GM18499 (cell line): Measurements from ENCODE around the gene COASY.

Experiments used
- ATAC-seq: cut with Tn5 transposase; IDR thresholded peaks from one replicate; pipeline ENCODE4 v1.9.1; 2021; ENCODE audit warnings: moderate number of reproducible peaks; ENCODE audit not compliant: insufficient read depth, unreplicated experiment

COASY gene

DNA sequence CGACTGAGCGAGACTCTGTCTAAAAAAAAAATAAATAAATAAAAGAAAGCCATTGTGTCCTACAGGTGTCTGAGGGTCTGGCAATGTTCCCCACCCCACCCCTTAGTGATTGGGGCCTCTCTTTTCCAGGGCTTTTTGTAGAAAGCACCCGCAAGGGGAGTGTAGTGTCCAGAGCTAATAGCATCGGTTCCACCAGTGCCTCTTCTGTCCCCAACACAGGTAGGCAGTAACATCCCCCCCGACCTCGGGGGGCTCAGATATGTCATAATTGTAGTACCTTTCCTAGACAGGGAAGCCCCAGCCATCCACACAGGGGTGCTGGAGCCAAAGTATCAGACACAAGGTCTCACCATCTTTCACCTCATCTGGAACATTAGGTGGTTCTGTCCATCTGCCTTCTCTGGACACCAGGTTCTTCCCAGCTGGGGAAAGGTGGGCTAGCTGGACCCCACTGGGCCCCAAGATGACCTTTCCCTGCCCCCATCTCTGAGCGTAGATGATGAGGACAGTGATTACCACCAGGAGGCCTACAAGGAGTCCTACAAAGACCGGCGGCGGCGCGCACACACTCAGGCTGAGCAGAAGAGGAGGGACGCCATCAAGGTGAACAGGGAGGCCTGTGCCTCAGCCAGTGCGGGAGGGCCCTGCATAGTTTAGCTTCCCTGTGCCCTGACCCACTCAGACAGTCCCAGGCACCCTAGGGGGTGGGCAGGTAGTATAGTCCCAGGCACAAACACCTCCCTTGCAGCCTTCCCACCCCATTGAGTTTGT lies 6.6 kb downstream of the COASY start:
- ATAC-seq: no peak

DNA sequence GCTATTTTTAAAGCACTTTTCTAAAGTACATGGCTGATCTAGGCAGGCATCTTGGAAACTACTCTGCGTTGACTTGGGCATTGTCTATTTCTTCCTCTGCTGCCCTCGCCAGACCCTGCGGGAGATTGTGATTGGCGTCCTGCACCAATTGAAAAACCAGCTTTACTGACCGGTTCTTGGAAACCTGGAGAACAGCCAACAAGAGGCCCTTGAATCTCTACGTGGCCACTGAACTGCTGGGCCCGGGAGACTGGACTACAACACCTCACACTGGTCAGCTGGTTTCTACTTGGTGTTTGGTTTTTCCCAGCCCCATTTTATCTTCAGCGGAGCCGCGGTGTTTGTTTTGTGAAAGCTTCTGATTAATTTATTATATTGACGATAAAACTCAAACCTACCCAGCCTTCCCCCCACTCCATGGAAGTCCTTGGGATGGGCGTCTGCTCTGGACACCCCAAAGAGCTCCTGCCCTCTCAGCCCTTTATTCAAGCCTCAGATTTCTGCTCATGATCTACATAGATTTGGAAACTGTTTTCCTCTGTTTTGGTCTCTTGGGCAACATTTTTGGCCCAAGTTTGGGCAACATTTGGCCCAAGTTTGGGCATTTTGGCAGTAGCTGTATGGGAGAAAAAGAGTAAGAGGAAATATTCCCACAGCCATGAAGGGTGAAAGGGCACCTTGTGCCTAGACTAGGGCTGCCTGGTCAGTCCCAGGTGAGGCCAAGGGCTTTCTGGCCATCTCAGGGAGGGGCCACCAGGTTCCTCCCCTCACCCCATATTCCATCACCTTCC lies 9.7 kb downstream of the COASY start:
- no peak for ATAC-seq

DNA sequence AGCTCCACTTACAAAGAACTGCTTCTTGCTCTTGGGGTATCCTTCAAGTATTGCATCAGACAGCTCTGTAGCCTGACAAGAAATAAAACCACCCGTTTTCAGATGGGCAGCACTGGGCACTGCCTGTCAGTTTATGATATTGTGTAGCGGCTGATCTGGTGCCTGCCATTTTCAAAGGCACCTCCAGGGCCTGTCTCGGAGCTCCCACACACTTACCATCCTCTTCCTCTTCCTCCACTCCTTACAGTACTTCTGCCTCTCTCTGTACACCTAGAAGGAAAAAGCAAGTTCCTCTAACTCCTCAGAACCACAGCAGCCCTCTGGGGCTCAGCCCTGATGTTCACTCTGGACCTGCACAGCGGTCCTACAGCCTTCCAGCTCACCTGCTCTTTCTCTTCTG lies 11.1 kb downstream of the COASY start:
- ATAC-seq: no peak

DNA sequence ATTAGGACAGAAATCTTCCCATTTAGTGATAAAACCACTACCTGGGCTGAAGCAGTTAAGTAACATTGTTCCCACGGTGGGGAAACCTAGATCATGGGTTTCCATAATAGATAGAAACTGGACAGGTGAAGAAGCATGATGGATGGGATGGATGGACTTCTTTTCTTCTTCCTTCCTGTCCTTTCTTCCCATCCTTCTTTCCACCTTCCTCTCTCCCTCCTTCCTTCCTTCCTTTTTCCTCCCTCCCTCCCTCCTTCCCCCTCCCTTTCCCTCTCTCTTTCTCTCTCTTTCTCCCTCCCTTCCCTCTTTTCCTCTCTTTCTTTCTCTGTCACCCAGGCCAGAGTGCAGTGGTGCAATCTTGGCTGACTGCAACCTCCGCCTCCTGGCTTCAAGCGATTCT lies 12.5 kb downstream of the COASY start:
- no peak for ATAC-seq

DNA sequence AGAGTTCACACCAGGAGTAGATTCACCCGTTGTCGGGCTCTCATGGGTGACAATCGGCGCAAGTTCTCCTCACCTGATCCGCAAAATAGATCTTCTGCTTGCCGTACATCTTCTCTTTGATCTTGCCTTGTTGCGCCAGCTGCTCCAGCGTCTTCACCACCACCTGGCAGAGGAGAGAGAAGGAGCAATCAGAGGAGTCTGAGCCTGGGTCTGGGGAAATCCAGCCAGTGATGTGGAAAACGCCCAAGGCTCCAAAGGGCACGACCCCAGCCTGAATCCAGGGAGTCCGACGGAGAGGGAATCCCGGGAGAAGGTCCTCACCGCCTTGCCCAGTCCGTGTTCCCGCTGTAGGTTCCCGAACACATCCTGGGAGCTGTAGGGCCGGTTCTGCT lies 15.2 kb downstream of the COASY start:
- no peak for ATAC-seq

DNA sequence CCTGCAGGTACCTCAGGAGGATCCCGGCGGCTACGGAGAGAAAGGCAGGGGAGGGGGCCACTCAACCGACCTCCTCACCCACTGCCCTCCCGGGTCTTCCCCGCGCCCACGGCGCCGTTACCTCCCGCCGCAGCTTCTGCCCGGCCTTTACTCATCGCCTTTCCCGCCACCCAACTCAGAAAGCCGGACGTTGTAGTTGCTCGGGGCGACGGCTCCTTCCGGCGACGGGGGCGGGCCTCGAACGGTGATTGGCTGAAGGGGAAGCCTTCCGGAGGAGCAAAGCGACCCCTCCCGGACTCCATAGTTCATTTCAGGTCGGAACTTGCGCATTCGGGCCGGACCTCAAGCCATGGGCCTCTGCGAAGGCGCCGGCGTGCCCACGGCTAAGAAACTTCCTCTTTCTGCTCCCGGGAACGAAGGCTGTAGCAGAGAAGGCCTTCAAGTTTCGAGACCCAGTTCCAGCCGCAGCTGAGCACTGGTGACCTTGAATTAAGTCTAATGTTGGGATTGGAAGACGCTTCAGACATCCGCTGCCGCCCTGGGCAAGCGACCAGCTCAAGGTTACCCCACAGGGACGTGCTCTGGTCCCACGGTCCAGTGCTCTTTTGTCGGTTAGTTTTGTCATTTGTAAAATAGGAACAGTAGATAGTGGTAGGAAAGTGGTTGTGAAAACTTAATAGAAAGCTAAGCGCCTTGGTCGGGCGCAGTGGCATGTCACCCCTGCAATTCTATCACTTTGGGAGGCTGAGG lies 15.8 kb downstream of the COASY start, which contains the start of gene PSMC3IP:
PSMC3IP (minus strand) TSS at position 198 of the 750 bp plus-strand sequence; CDS start at position 155, 43 bp downstream.
- peak; percentile 45 for ATAC-seq

DNA sequence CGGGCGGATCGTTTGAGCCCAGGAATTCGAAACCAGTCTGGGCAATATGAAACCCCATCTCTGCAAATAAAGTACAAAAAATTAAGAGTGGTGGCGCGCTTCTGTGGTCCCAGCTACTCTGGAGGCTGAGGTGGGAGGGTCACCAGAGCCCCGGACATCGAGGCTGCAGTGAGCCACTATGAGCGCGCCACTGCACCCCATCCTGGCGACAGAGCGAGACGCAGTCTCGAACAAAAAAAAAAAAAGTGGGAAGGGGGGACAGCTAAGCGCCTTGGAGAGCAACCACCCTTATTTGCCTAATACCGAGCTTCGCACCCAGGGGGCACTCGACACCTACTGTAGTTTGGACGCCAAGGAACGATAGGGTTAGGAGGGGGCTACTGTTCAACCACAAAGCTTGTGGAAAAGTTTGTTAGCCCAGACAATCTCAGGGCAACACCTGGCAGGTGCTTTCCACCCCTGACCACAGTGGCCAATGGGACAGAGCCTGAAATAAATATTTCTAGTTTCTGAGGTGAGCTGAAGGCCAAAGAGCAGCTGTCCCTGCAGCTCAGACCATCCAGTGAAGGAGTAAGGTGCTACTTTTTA lies 16.4 kb downstream of the COASY start:
- no peak for ATAC-seq

DNA sequence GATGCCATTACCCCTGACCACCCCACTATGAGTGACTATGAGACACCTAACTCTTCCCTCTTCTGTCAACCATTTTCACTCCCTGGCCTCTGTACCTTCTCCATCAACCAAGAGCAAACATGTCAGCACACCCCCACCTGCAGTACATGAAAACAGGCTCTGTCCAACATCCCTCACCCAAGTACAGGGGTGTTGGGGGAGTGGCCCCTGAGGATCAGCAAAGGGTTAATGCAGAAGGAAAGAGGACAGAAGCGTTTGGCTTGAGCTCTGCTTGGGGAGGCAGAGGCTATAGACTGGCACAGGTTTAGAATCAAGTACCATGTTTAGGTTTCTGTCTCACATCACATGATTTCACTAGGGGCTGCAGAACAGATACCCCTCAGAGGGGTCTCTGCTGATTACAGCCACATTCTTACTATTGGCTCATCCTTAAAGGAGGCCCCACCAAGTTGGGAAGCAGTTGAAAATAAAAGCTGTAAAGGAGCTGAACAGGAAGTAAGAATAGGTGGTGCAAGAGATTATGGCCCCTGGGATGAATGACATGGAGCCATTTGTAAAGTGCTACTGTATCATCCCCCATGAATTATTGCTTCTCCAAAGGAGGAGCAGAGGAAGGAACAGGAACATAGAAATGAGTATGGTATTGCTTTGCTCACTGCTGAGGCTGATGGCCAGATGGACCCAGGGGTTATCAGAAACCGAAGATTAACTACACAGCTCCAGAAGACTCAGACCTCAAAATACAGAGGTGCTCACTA lies 18.0 kb downstream of the COASY start:
- ATAC-seq: no peak

DNA sequence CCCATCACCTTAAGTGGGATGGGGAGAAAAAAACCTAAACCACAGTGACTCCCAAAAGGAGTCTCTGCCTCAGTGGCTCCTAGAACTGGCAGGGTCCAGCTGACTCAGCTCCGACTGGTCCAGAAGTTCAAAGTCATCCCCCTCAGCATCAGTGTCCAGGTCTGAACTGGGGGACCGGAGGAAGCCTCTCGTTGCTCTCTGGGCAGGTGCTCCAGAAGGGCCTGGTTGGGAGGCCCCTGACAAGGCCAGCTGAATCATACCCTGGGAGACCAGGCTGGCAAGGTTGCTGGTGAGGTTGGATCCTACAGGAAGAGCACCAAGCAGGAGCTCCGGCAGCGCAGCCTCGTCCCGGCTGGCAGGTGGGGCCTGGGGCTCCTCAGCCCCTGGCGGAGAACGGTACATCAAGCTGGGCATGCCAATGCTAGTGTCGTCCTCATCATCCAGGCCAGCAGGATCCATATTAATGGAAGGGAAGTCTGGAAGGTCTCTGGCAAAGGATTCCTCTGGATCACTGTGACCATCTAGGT lies 19.9 kb downstream of the COASY start:
- ATAC-seq: no peak

DNA sequence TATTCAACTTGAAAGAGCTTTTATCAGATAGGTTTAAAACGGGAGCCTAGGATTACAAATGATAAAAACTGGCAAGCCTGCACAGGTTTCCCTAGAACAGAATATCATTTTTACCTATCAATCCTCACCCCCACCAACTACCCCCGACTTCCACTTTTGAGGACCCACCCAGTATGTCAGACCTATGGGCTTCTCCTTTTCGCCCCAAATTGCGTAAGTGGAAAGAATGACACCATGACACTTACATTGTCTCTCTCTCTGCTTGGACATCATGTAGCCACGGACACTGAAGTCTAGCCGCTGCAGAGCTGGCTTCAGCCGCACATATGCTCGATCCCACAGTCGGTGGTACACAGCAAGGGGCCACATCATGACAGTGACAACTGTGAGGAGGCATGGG lies 22.9 kb downstream of the COASY start:
- no peak for ATAC-seq

DNA sequence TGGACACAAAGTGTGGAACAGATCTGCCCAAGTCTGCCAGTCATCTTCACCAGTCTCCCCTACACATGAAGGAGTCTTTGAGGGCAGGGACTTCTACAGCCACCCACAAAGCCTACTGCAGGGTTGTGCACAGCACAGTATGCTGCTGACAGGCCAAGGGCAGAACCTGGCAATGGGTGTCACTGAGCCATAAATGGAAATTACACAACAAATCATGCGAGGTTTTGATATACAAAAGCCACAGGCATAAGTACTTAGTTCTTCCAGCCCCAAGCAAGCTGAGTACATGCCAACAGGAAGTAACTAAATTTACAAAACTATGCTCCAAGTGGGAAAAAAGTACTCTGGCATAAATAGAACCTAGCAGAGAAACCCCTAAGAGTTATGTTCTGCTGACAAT lies 23.4 kb downstream of the COASY start:
- no peak for ATAC-seq

DNA sequence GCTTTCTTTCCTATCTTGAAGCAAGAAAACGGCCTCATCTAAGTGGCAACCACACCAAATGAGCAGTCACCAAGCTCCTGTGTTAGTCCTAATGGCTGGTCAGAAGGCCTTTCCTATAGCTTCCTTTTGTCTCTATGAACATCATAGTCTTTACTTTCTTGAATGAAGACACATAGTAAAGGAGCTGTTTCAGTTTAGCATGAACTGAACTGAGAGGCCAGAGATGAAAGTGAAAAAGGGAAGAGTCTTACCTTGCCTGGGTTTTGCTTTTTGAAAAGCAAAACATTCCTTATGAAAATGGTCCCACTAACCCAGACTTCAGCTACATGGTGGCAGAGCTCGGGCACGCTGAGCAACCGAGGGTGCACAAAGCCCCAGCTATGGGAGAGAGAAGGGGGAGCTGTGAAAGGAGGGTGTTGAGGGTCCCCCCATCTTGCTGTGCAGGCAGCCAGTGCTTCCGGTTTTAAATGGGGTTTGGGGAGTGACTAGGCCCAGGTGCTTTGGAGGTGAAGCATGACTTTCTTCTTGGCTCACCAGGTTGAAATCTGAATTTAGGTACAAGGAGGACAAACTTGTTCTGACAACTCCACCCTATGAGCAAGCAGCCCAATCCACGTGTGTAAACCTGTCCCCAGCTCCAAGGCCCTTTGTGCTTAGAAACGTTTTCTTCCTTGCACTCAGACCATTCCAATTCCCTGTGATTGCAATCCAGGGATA lies 24.7 kb downstream of the COASY start:
- no peak for ATAC-seq

DNA sequence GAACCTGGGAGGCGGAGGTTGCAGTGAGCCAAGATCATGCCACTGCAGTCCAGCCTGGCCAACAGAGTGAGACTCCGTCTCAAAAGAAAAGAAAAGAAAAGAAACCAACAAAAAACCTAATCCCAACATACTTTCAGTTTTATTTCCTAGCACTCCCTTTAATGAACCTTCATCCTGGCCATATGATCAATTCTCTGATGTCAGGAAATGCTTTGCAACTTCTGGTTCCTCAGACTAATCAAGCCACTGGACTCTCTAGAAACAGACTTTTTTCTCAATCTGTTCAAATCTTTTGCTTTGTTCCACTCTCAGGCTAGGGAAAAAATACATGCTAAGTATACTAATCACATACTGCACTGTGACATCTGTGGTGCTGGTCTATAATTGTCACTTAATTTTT lies 28.9 kb downstream of the COASY start:
- no peak for ATAC-seq

DNA sequence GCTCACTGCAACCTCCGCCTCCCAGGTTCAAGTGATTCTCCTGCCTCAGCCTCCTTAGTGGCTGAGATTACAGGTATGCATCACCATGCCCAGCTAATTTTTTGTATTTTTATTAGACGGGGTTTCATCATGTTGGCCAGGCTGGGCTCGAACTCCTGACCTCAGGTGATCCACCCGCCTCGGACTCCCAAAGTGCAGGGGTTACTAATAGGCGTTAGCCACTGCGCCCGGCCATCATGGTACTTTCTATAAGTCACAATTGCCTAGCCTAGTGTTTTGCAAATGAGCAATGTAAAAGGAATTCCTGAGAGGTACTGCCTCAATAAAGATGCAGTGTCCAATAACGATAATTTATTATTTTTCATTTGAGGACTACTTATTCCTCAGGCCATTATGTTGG lies 29.5 kb downstream of the COASY start:
- no peak for ATAC-seq

DNA sequence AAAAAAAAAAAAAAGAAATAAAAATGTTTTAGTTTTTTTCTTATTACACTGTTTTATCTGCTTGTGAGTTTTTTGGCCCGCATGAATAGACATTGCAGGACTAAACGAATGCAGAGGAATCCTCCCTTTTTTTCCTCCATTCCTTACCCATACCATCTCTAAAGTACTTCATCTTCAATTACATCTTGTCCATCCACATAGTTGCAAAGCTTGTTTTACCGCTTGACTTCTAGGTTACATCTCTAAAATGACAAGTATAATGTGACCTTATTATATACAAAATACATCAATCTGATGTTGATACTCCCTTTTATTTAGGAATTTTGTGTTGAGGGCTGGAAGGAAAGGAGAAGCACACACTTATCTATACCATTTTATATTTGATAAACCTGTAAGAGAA lies 34.4 kb downstream of the COASY start:
- ATAC-seq: no peak

DNA sequence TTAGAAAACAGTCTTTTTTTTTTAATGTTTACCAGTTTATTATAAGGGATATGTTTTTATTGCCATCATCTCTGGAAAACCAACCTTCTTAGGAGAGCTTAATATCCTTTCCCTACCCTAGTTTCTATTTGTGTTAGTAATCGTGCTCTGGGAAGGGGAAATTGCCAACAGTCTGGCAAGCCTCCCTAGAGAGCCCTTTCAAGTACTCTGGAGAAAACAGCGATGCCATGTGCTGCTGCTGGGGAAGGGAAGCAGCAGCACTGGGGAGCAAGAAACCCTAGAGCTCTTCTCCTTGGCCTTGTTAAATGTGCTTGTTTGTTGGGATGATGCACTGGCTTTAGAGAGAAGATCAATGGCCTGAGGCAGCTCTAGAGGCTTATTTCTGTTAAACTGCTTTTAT lies 37.0 kb downstream of the COASY start:
- ATAC-seq: no peak

DNA sequence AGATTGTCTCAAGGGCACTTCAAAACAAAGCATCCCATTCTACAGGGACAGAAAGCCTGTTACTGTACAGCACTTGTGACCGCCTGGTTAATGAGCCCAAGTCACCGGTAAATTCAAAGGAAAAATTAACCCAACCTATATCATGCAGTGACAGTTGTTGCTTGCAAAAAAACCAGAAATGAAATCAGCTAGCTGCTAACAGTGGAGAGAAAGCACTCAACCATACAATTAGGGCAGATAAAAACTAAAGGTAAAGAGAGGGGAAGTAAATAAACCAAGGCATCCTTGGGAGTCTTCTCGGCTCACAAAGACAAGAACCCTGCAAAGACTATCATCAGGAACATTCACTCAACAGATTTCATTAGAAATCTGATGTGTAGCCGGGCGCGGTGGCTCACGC lies 41.4 kb downstream of the COASY start:
- no peak for ATAC-seq

DNA sequence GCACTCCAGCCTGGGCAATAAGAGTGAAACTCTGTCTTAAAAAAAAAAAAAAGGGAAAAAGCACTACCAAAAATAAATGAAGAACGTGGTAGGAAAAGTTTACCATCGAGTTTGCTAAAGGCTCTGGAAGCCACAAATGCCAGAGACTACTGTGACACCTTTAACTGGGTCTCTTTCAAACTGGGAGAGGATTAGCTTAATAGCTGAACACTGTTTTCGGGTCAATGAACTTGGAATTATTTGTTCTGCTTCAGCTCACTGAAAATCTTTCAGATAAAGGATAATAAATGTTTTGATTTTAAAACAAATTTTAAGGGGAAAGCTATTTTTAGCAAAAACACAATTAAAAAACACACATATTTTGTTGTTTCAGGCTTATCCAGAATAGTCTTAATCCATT lies 45.8 kb downstream of the COASY start:
- ATAC-seq: no peak
